ENCODE results near the gene WIPF2.

Gene WIPF2

GRCh38 chr17:40329839-40330794 is 111.0 kb downstream of the WIPF2 start:
- H3K4me3 ChIP-seq (replicated peaks; ENCODE audit: low read depth, low read length) = no peak overlapping the region
- TF ChIP-seq CTCF (IDR thresholded peaks at IDR 0.05; ENCODE audit: low read length, missing control alignments) = no peak
- DNase-seq (ENCODE audit: low read depth) = no peak

GRCh38 chr17:40330850-40331470 is 111.9 kb downstream of the WIPF2 start:
- no peak for TF ChIP-seq CTCF (IDR thresholded peaks at IDR 0.05; ENCODE audit: low read length, missing control alignments)
- no peak overlapping the region for H3K4me3 ChIP-seq (replicated peaks; ENCODE audit: low read depth, low read length)
- no peak for DNase-seq (ENCODE audit: low read depth)

GRCh38 chr17:40331743-40332641 is 112.9 kb downstream of the WIPF2 start:
- no peak overlapping the region for H3K4me3 ChIP-seq (replicated peaks; ENCODE audit: low read depth, low read length)

More at GRCh38 chr17:40331743-40332641, 112.9 kb downstream of the WIPF2 start:
- DNase-seq (ENCODE audit: low read depth) = peak; percentile 88
- TF ChIP-seq CTCF (IDR thresholded peaks at IDR 0.05; ENCODE audit: low read length, missing control alignments) = no peak
